T-helper 2 cell (primary cell): ENCODE results near the gene DGKH.
"Not testable (repeated sequence)": the region's sequence is repeated elsewhere in the genome, so short reads cannot be mapped to it uniquely, and the experiment has no call there.

Source experiments
- DNase-seq, 5 experiments: peaks; one replicate each; pipeline versions ENCODE4 v3.0.0 to v3.0.0-alpha.2; 2012 to 2022

The DGKH gene

GRCh38 chr13:42071672-42072419 is 23.4 kb downstream of the DGKH start:
- DNase-seq: peak in 2 of 5 experiments; percentile 11 to 22

- no peak for DNase-seq
Observed at GRCh38 chr13:42073683-42074082, 25.2 kb downstream of the DGKH start.

GRCh38 chr13:42075517-42075916 is 27.1 kb downstream of the DGKH start:
- DNase-seq: no peak

GRCh38 chr13:42076309-42076713 is 27.9 kb downstream of the DGKH start:
- DNase-seq: no peak

GRCh38 chr13:42078128-42078808 is 29.8 kb downstream of the DGKH start:
- DNase-seq: no peak

- DNase-seq: no peak
Observed at GRCh38 chr13:42083138-42083770, 34.8 kb downstream of the DGKH start.

GRCh38 chr13:42084722-42085121 is 36.3 kb downstream of the DGKH start:
- DNase-seq: no peak

- no peak for DNase-seq
Observed at GRCh38 chr13:42086582-42086981, 38.1 kb downstream of the DGKH start.

- DNase-seq: no peak
Observed at GRCh38 chr13:42094516-42095040, 46.1 kb downstream of the DGKH start.

- DNase-seq: not testable (repeated sequence)
Observed at GRCh38 chr13:42096222-42096621, 47.8 kb downstream of the DGKH start.

GRCh38 chr13:42099962-42100675 is 51.7 kb downstream of the DGKH start:
- DNase-seq: no peak

- DNase-seq: no peak
Observed at GRCh38 chr13:42100960-42101359, 52.5 kb downstream of the DGKH start.

GRCh38 chr13:42101821-42102585 is 53.6 kb downstream of the DGKH start:
- no peak for DNase-seq

- DNase-seq: no peak
Observed at GRCh38 chr13:42102961-42103865, 54.8 kb downstream of the DGKH start.

GRCh38 chr13:42106998-42107397 is 58.5 kb downstream of the DGKH start:
- no peak for DNase-seq

GRCh38 chr13:42107421-42107820 is 59.0 kb downstream of the DGKH start:
- DNase-seq: no peak

GRCh38 chr13:42108217-42108616 is 59.8 kb downstream of the DGKH start:
- DNase-seq: no peak

GRCh38 chr13:42109957-42110356 is 61.5 kb downstream of the DGKH start:
- no peak for DNase-seq

- peak in 2 of 5 experiments; percentile 35 to 71 for DNase-seq
Observed at GRCh38 chr13:42110410-42111155, 62.1 kb downstream of the DGKH start.

GRCh38 chr13:42112864-42113263 is 64.4 kb downstream of the DGKH start:
- DNase-seq: no peak
